SIG-M5 (cell line): Measurements from ENCODE around the gene TDRD9.

ENCODE experiments used
- DNase-seq: peaks from one replicate; lab custom pipeline; 2025; lab: John Stamatoyannopoulos, UW

TDRD9 gene

GRCh38 chr14:103989964-103990363 is 61.7 kb downstream of the TDRD9 start:
- no peak for DNase-seq

- DNase-seq = no peak
These were observed 66.4 kb downstream of the TDRD9 start for GRCh38 chr14:103994535-103995184.

- no peak for DNase-seq
These were observed 67.6 kb downstream of the TDRD9 start for GRCh38 chr14:103995876-103996275.

- no peak for DNase-seq
These were observed 69.1 kb downstream of the TDRD9 start for GRCh38 chr14:103997391-103997790.

GRCh38 chr14:103998027-103998426 is 69.8 kb downstream of the TDRD9 start:
- DNase-seq = no peak

GRCh38 chr14:103999795-104000440 is 71.7 kb downstream of the TDRD9 start:
- no peak for DNase-seq

- DNase-seq = no peak
These were observed 72.7 kb downstream of the TDRD9 start for GRCh38 chr14:104001003-104001402.

GRCh38 chr14:104003616-104004015 is 75.4 kb downstream of the TDRD9 start:
- no peak for DNase-seq

GRCh38 chr14:104004849-104005248 is 76.6 kb downstream of the TDRD9 start:
- DNase-seq = no peak

- DNase-seq = no peak
These were observed 77.2 kb downstream of the TDRD9 start for GRCh38 chr14:104005489-104005888.

- no peak for DNase-seq
These were observed 78.9 kb downstream of the TDRD9 start for GRCh38 chr14:104007121-104007520.

- DNase-seq = no peak
These were observed 81.0 kb downstream of the TDRD9 start for GRCh38 chr14:104009297-104009696.

GRCh38 chr14:104011824-104012517 is 83.7 kb downstream of the TDRD9 start:
- DNase-seq = no peak

- DNase-seq = no peak
These were observed 86.5 kb downstream of the TDRD9 start for GRCh38 chr14:104014764-104015163.

GRCh38 chr14:104016873-104017650 is 88.8 kb downstream of the TDRD9 start:
- no peak for DNase-seq

- DNase-seq = no peak
These were observed 90.8 kb downstream of the TDRD9 start for GRCh38 chr14:104019029-104019428.

GRCh38 chr14:104019806-104020205 is 91.5 kb downstream of the TDRD9 start:
- no peak for DNase-seq

GRCh38 chr14:104020471-104020870 is 92.2 kb downstream of the TDRD9 start:
- DNase-seq = no peak

GRCh38 chr14:104023325-104024055 is 95.2 kb downstream of the TDRD9 start:
- DNase-seq = no peak

GRCh38 chr14:104025534-104025933 is 97.3 kb downstream of the TDRD9 start:
- no peak for DNase-seq

GRCh38 chr14:104026024-104026423 is 97.8 kb downstream of the TDRD9 start:
- no peak for DNase-seq

GRCh38 chr14:104030958-104031357 is 102.7 kb downstream of the TDRD9 start:
- no peak for DNase-seq
